Mucosa of descending colon (tissue), 3 donors: Measurements from ENCODE around the gene DEDD. TPM values are rescaled to one million over a fixed set of nuclear protein-coding genes. Genes with fewer than 3 reads are reported as not detected.
A peak's percentile ranks its signal among the peaks of the same experiment; 100 is the strongest.

ENCODE experiments used
- ATAC-seq: fragments of 200-7000 bp; cut with Tn5 transposase; one replicate; pipeline ENCODE4 v1.9.1; 2020; ENCODE audit warnings: mild to moderate bottlenecking, moderate library complexity
- DNase-seq, 3 donors: peaks; one replicate each; pipeline ENCODE4 v3.0.0-alpha.2; 2020
- H3K36me3 ChIP-seq: fragments of 200-600 bp; one replicate; pipeline ENCODE4 v1.8.0; 2021; ENCODE audit warnings: low read depth, mild to moderate bottlenecking
- H3K4me1 ChIP-seq: fragments of 200-600 bp; one replicate; pipeline ENCODE4 v1.8.0; 2021; ENCODE audit warnings: low read depth, mild to moderate bottlenecking
- H3K4me3 ChIP-seq: fragments of 200-600 bp; one replicate; pipeline ENCODE4 v1.8.0; 2021; ENCODE audit warnings: mild to moderate bottlenecking
- H3K9me3 ChIP-seq: fragments of 200-600 bp; one replicate; pipeline ENCODE4 v1.8.0; 2021; ENCODE audit warnings: mild to moderate bottlenecking
- CTCF ChIP-seq: fragments of 200-600 bp; IDR thresholded peaks from one replicate; pipeline ENCODE4 v1.8.0; 2022; ENCODE audit warnings: antibody characterized with exemption, mild to moderate bottlenecking
- intact Hi-C, 2 donors: fragments of 100-400 bp; cut with DNase I in 1 of 2; cut with micrococcal nuclease in 1 of 2; formaldehyde crosslinking; loops; one replicate each; pipeline versions ENCODE4 v1.11.0 to v1.11.1; 2022; cut with DNase I, micrococcal nuclease
- total RNA-seq, 3 donors: library from RNA; stranded (reverse); fragmentation: NEBNext Ultra II Directional in 2 of 3; extraction: Animal tissue kit (Norgen Biotek cat#: 25700) in 2 of 3; gene quantifications; one replicate each; pipeline versions ENCODE4 v1.2.1 to v1.2.4, GENCODE V29; 2021 to 2023
- donor health status: DM: no; HTN: no; CAD: no; lungs with moderate emphysema.
- donor health status: DM: no; HTN: no; CAD: no.
- donor health status: DM: no; HTN: yes; CAD: no.

Gene DEDD
- total RNA-seq, 3 donors from 2014 or later, result 33.3 to 43.0 (median 37.2) TPM

GRCh38 chr1:161090617-161091016, 41.9 kb downstream of the DEDD start:
- H3K4me1 ChIP-seq, result peaks cover 12% of the 10 kb centered on the region
- no peak overlapping the region for H3K4me3 ChIP-seq
- DNase-seq (no peak), ATAC-seq (no peak)
- H3K36me3 ChIP-seq, result no peaks in the 10 kb centered on the region
- intact Hi-C loops, result loop anchor here in 1 of 2 donors (10.0 kb wide), 1 partner anchor 96 kb away; no protein-coding TSS in a partner anchor
- H3K9me3 ChIP-seq, result no peaks in the 10 kb centered on the region
- TF ChIP-seq CTCF, result no peak

- H3K4me1 ChIP-seq, result peaks cover 12% of the 10 kb centered on the region
- H3K9me3 ChIP-seq, result no peaks in the 10 kb centered on the region
- no peak for ATAC-seq
- intact Hi-C loops, result loop anchor here in 1 of 2 donors (10.0 kb wide), 1 partner anchor 95 kb away; no protein-coding TSS in a partner anchor
- DNase-seq, result no peak
- no peaks in the 10 kb centered on the region for H3K36me3 ChIP-seq
- no peak for TF ChIP-seq CTCF
- H3K4me3 ChIP-seq, result no peak overlapping the region
Observed at GRCh38 chr1:161089938-161090337, 42.5 kb downstream of the DEDD start.

- peak; percentile 91 for ATAC-seq
- intact Hi-C loops, result no loop called here
- no peak within 1 kb of the TSS for H3K4me3 ChIP-seq
Observed at GRCh38 chr1:161089251-161089924, 43.1 kb downstream of the DEDD start, which contains the start of gene NECTIN4. TSS of gene NECTIN4 (minus strand) at chr1:161089558. CDS start at chr1:161089296, 262 bp downstream.

GRCh38 chr1:161088587-161089110, 43.8 kb downstream of the DEDD start:
- H3K4me1 ChIP-seq, result peaks cover 13% of the 10 kb centered on the region
- TF ChIP-seq CTCF, result no peak
- intact Hi-C loops, result no loop called here
- no peaks in the 10 kb centered on the region for H3K9me3 ChIP-seq
- ATAC-seq (peak; percentile 58), DNase-seq (no peak)
- H3K4me3 ChIP-seq, result no peak overlapping the region
- H3K36me3 ChIP-seq, result no peaks in the 10 kb centered on the region

More at GRCh38 chr1:161089251-161089924, 43.1 kb downstream of the DEDD start, which contains the start of gene NECTIN4:
- Histone ChIP-seq H3K9me3 (no peaks in the 10 kb centered on the region), H3K36me3 (no peaks in the 10 kb centered on the region), H3K4me1 (peaks cover 12% of the 10 kb centered on the region)
- no peak for TF ChIP-seq CTCF
- DNase-seq, result peak; percentile 82 to 84 (median 83)

- DNase-seq (peak in 1 of 3 donors; percentile 53), ATAC-seq (peak; percentile 22)
- Histone ChIP-seq H3K36me3 (no peaks in the 10 kb centered on the region), H3K9me3 (no peaks in the 10 kb centered on the region), H3K4me1 (peaks cover 19% of the 10 kb centered on the region), H3K4me3 (no peak overlapping the region)
- TF ChIP-seq CTCF, result no peak
- intact Hi-C loops, result no loop called here
Observed at GRCh38 chr1:161086457-161086856, 46.0 kb downstream of the DEDD start.
